Glomerular endothelial cell (primary cell): ENCODE results near the gene RPS19. TPM values are rescaled to one million over a fixed set of nuclear protein-coding genes. Genes with fewer than 3 reads are reported as not detected.

ENCODE experiments used
- DNase-seq: peaks from one replicate; pipeline ENCODE4 v3.0.0-alpha.2; 2011; ENCODE audit warnings: low read depth, low spot score; ENCODE audit errors: extremely low read depth
- total RNA-seq: library from RNA; depleted of rRNA; stranded (reverse); fragments of >200 nt; gene quantifications from 2 replicates; pipeline ENCODE4 v1.2.3, GENCODE V29; 2015

RPS19 gene
- total RNA-seq, 1 donor from 2014 or later, result 1,545 TPM

DNA sequence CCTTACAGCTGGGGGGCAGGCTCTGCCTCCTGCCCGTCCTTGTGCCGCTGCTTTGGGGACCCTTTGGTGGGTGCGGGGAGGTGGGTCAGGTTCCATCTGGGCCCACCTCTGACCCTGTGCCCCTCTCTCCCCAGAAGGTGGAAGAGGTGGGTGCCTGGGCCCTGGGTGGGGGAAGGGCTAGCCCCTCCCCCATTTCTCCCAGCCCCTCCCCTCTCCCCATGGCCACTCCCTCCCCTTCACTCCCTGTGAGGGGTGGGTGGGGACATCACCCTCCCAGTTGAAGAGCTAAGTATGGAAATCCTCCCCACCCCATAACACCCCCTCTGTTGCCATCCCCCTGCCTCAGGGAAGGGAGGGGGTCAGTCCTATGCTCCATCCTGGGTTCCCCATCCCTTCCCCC lies 37.1 kb downstream of the RPS19 start:
- DNase-seq, result no peak

- DNase-seq, result no peak
Observed at GRCh38 chr19:41897820-41898219, 37.8 kb downstream of the RPS19 start.

- no peak for DNase-seq
Observed at GRCh38 chr19:41898235-41898634, 38.2 kb downstream of the RPS19 start.

DNA sequence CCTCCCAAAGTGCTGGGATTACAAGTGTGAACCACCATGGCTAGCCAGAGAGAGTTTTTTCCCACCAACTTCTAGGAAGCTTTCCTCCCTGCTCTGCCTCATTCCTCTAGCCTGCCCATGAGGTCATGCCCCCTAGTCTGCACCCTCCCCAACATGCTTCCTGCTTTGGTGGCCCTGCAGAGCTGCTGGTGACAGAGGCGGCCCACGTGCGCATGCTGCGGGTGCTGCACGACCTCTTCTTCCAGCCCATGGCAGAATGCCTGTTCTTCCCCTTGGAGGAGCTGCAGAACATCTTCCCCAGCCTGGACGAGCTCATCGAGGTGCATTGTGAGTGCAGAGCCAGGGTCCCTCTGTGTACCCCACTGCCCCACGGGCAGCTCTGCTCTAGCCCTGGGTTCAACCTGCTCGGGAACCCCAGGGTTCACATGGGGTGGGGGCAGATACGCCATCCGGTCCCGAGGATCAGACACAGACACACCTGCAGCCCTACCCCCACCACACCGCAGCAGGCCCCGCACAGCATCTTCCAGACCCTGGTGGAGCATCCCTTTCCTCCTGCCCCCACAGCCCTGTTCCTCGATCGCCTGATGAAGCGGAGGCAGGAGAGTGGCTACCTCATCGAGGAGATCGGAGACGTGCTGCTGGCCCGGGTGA lies 41.8 kb downstream of the RPS19 start:
- no peak for DNase-seq

GRCh38 chr19:41902594-41902993 lies 42.5 kb downstream of the RPS19 start:
- no peak for DNase-seq

DNA sequence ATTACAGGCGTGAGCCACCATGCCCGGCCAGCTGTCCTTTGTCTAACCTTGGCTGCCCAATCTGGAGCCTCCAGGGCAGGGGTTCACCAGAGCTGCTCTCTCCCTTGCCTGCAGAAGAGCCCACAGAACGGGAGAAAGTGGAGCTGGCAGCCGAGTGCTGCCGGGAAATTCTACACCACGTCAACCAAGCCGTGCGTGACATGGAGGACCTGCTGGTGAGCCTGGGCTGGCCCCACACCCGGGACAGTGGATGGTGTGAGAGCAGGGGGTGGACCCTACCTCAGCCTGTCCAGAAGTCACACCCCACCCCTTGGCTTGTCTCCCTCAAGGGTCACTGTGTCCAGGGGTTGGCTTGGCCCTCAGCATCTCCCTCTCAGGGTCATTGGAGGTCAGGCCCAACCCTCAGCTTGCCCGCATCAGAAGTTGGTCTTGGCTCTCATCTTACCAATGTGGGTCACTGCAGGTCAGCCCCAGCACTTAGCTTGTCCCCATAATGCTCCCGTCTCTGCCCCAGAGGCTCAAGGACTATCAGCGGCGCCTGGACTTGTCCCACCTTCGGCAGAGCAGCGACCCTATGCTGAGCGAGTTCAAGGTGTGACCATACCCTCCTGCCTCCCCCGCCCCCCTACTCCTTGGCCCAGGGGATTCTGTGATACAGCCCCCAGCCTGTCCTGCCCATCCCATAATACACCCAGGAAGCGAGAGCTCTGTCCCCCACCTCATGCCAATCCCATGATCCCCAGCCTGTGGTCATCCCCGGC lies 43.3 kb downstream of the RPS19 start:
- no peak for DNase-seq

GRCh38 chr19:41904118-41904870 lies 44.2 kb downstream of the RPS19 start:
- DNase-seq, result no peak

DNA sequence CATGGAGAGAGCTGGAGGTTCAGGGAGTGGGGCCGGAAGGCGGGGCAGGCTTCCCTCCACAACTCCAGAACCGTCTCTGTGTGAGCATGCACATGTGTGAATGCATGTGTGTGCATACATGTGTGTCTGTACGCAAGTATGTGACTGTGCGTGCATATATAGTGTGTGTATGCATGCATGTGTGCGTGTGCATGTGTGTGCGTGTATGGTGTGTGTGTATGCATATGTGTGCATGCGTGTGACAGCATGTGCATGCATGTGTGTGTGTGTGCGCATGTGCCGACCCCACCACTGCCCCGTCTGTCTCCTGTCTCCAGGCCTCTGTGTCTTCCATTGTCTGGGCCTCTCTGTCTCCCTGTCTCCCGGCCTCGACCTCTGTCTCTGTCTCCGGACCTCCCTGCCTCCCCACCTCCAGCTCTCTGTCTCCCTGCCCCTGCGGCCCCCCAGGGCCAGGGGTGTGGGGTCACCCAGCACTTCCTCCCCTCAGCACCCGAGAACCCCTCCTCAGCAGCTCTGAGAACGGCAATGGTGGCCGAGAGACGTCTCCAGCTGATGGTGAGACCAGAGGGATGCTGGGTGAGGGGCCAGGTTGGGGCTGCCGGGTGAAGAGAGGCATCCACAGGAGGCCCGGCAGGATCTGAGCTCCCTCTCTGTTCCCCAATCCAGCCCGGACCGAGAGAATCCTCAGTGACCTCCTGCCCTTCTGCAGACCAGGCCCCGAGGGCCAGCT lies 45.4 kb downstream of the RPS19 start:
- DNase-seq, result no peak

DNA sequence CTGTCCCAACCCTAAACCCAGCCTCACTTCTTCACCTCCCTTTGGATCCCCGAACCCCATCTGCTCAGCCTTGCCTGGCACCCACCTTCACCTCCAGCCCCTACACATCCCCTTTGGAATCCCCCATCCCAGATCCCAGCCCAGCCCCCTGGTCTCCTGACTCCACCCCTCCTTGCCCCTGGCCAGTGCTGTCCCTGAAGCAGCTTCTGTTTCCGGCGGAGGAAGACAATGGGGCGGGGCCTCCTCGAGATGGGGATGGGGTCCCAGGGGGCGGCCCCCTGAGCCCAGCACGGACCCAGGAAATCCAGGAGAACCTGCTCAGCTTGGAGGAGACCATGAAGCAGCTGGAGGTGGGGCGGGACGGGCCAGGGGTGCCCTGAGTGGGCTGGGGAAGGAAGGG lies 46.2 kb downstream of the RPS19 start:
- no peak for DNase-seq

- no peak for DNase-seq
Observed at GRCh38 chr19:41906916-41907680, 47.0 kb downstream of the RPS19 start.

GRCh38 chr19:41907994-41908615 lies 48.0 kb downstream of the RPS19 start:
- DNase-seq, result no peak

DNA sequence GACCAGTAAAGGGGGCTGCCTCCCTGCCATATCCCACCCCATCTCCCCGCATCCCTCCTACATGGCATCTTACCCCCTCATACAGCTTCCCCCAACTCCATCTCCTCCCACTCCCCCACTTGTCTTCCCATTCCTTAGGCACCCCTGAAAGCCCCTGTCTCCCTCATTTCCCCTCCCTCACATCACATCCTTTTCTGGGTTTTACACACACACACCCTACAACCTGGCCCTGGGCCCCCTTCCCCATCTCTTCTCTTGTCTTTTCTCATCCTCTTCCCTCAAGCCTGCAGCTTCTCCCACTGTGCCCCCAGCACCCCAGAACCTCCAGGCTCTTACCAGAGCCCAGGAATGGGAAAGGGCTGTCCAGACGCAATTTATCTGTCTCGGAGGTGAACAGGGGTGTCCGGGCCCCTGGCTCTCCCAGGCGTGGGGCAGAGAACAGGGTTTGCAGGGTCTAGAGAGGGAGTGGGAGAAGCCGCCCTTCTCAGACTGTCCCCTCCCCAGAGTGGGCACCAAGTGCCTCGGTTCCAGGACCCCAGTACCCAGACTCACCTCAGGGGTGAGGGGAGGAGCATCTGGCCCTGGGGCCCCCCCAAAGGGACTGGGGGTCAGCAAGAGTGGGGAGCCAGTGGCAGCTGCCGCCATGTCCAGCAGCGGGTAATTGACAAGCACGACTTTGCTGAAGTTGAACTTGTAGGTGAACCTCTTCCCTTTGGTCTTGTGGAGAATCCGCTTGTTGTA lies 48.8 kb downstream of the RPS19 start:
- DNase-seq, result no peak

GRCh38 chr19:41909706-41910105 lies 49.7 kb downstream of the RPS19 start:
- DNase-seq, result no peak

DNA sequence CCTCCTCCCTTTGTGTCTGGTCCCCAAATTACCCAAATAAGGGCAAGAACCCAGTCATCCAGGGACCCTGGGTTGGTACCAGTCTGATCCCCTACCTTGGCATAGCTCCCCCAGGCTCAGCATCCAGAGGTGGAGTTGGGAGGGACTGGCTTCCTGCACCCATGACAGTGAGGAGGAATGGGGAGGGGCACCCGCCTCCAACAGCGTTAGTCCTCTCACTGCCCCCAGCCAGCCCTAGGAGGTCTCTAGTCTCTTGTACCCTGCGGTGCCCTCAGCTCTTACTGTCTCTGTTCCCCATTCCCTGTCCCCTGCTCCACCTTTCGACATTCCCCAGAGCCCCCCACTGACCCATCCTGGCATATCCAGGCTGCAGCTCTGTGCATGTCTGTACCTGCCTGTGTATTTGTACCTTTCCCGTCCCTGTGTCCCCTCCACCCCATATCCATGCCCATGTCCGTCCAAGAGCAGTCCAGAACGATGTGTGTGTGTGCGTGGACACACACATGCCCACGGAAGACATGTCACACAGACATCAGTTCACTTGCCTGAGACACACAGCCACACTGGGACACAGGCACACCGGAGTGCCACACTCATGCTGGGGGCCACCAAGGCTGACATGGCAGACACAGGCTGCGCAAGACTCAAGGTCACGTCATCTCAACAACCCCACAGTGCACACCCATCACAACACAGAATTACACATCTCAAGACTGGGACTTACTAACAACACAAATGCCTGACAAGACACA lies 50.4 kb downstream of the RPS19 start:
- DNase-seq, result no peak

DNA sequence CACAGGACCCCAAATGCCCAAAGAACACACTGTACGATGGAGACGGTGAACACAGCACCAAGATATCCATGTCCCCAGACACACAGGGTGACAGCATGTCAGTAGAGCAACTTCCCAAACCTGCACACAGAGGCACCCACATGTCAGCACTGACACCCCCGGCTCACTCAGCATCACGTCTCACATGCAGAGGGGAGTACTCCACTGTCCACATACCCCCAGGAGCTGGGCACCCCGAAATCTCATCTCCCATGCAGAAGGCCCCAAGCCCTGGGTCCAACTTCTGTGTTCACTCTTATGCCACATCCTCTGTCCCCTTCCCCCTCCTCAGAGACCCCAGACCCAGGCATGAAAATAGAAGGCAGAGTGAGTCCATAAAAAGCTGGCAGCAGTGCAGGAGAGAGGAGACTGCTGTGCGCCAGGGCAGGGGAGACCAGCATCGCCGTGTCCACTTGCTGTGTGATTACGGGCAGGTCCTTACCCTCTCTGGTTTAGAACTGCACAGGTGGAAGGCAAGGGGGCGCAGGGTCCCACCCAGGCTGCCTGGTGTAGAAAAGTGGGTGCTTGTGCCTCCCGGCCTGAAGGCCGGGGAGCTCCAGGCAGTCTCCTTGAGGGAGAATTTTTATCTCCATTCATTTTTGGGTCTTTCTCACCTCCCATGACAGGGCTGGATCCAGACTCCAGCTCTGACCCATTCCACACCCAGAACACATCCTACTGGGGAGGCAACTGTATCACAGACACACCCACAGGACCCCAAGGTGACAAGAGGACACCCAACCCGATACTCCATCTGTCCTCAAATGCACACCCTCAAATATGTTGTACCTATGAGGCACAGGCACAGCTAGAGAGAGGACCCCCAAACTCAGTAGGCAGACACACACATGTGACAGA lies 51.2 kb downstream of the RPS19 start:
- DNase-seq, result no peak

DNA sequence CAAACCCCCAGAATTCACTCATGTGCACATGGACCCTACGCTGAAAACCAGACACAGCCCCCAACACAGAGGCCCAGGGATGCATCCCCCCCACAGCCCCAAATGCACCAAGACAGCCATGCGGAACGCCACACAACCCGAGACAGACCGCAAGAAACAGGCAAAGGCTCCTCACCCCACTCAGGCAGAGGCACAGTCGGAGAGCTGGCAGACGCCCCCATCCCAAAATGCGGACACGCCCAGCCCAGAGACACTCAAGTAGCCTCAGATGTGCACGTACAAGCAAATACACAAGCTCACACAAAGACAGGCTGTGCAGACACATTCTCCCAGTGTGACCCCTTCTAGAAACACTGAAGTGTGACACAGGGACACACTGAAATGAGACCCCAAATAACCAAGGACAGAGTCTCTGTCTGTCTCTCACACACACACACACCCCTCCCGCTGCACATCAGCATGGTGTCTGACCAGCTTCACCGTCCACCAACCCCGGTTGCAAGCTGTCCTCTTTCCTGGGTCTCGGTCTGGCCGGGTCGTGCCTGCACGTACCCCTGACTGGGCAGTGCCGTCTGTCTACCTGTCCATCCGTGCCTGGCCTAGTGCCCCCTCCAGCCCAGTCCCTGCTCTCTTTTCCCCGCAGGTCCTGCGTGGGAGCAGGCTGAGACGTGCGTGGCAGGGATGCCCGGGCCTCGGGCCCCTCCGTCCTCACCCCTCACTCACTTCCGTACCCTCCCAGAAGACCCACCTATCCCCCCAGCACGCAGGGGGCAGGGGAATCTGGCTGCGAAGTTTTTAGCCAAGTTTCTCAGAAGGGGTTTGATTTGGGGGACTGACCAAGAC lies 52.1 kb downstream of the RPS19 start:
- no peak for DNase-seq
